OCI-LY7 (cell line): Measurements from ENCODE around the gene RNF223. TPM values are rescaled to one million over a fixed set of nuclear protein-coding genes. Genes with fewer than 3 reads are reported as not detected.

ENCODE experiments used
- BruUV-seq: library from RNA; stranded (reverse); fragments of 400-500 nt; replicated peaks from 2 replicates; lab custom pipeline; 2021; lab: Mats Ljungman, UMichigan
- CTCF ChIA-PET: fragments of 300-600 bp; sonication (Branson Sonifier 250); formaldehyde crosslinking; loops from one replicate; lab custom pipeline; 2022; ENCODE audit warnings: antibody characterized with exemption; ENCODE audit not compliant: unreplicated experiment; lab: Charles Lee
- POLR2A ChIA-PET: fragments of 300-600 bp; sonication (Branson Sonifier 250); formaldehyde crosslinking; loops from one replicate; lab custom pipeline; 2022; ENCODE audit warnings: antibody characterized with exemption; lab: Charles Lee
- DNase-seq: peaks from one replicate; pipeline ENCODE4 v3.0.0-alpha.2; 2015; ENCODE audit warnings: low spot score
- H2AFZ ChIP-seq: fragments of 200-600 bp; sonication (generic), shearing (Covaris generic); 2 replicates; pipeline ENCODE4 v1.6.1; 2014; ENCODE audit warnings: mild to moderate bottlenecking, antibody characterized with exemption, low read length, moderate library complexity
- H3K27ac ChIP-seq: fragments of 200-600 bp; sonication (generic); 2 replicates; pipeline ENCODE4 v1.5.1; 2014; ENCODE audit warnings: mixed run types, low read depth, mild to moderate bottlenecking, moderate library complexity, low read length, inconsistent platforms; ENCODE audit not compliant: poor library complexity, severe bottlenecking
- H3K36me3 ChIP-seq: fragments of 200-600 bp; sonication (generic); 2 replicates; pipeline ENCODE4 v1.6.1; 2014; ENCODE audit warnings: mild to moderate bottlenecking, antibody characterized with exemption, low read length, moderate library complexity, mixed read lengths; ENCODE audit not compliant: insufficient read depth
- H3K4me1 ChIP-seq: fragments of 200-600 bp; sonication (generic); 2 replicates; pipeline ENCODE4 v1.5.1; 2014; ENCODE audit warnings: mild to moderate bottlenecking, low read length; ENCODE audit not compliant: insufficient read depth, poor library complexity, severe bottlenecking
- H3K4me2 ChIP-seq: fragments of 200-600 bp; sonication (generic); 2 replicates; pipeline ENCODE4 v1.6.1; 2014; ENCODE audit warnings: mild to moderate bottlenecking, low read length
- H3K4me3 ChIP-seq: fragments of 200-600 bp; sonication (generic); 2 replicates; pipeline ENCODE4 v1.5.1; 2014; ENCODE audit warnings: mild to moderate bottlenecking, low read depth, low read length; ENCODE audit not compliant: poor library complexity, severe bottlenecking
- H3K79me2 ChIP-seq: fragments of 200-600 bp; sonication (generic); 2 replicates; pipeline ENCODE4 v1.6.1; 2016; ENCODE audit warnings: low read depth, mild to moderate bottlenecking, low read length, moderate library complexity, mixed read lengths; ENCODE audit not compliant: insufficient read depth
- H3K9me2 ChIP-seq: fragments of 200-600 bp; sonication (generic); 2 replicates; pipeline ENCODE4 v1.6.1; 2016; ENCODE audit warnings: mild to moderate bottlenecking, low read length, mixed read lengths; ENCODE audit not compliant: insufficient read depth
- H3K9me3 ChIP-seq: fragments of 200-600 bp; sonication (generic); 2 replicates; pipeline ENCODE4 v1.6.1; 2014; ENCODE audit warnings: mild to moderate bottlenecking, mixed run types, low read length, mixed read lengths
- H4K20me1 ChIP-seq: fragments of 200-600 bp; sonication (generic); 2 replicates; pipeline ENCODE4 v1.6.1; 2014; ENCODE audit warnings: mild to moderate bottlenecking, antibody characterized with exemption, low read length, moderate library complexity, mixed read lengths; ENCODE audit not compliant: insufficient read depth
- CTCF ChIP-seq: fragments of 200-600 bp; sonication (generic); conservative IDR thresholded peaks from 2 replicates; pipeline ENCODE4 v1.5.1; 2014; ENCODE audit warnings: mild to moderate bottlenecking, antibody characterized with exemption, low read length, moderate library complexity, mixed read lengths
- EZH2phosphoT487 ChIP-seq: fragments of 200-600 bp; sonication (generic); IDR thresholded peaks from 2 replicates; pipeline ENCODE4 v1.6.1; 2018; ENCODE audit warnings: low read depth, borderline replicate concordance, mild to moderate bottlenecking, mixed run types, antibody characterized with exemption, low read length, moderate library complexity, mixed read lengths
- intact Hi-C: fragments of 100-400 bp; cut with micrococcal nuclease; formaldehyde crosslinking; loops from one replicate; pipeline ENCODE4 v1.10.0; 2022; ENCODE audit not compliant: unreplicated experiment
- total RNA-seq, 2 experiments: library from RNA; depleted of rRNA in 1 of 2; stranded (reverse); fragments of >200 nt in 1 of 2; shearing (Covaris generic) in 1 of 2; gene quantifications; 2 replicates each; pipeline ENCODE4 v1.2.3, GENCODE V29; 2014 to 2022

The RNF223 gene
- total RNA-seq, 2 experiments from 2014 or later = not detected

- Histone ChIP-seq H3K4me2 (no peak overlapping the region), H3K27ac (no peak overlapping the region), H3K4me3 (no peak overlapping the region), H3K9me2 (no peaks in the 10 kb centered on the region), H3K4me1 (peaks cover 7% of the 10 kb centered on the region), H4K20me1 (no peaks in the 10 kb centered on the region), H3K9me3 (no peaks in the 10 kb centered on the region), H3K36me3 (no peaks in the 10 kb centered on the region), H3K79me2 (no peaks in the 10 kb centered on the region), H2AFZ (no peak overlapping the region)
- DNase-seq = no peak
- POLR2A ChIA-PET = no interaction called here
- intact Hi-C loops = no loop called here
- no peak for TF ChIP-seq EZH2phosphoT487
- TF ChIP-seq CTCF = no peak
- CTCF ChIA-PET = no interaction called here
- no TSS peak for BruUV-seq
Measured at GRCh38 chr1:1043921-1044320, 30.2 kb downstream of the RNF223 start.

GRCh38 chr1:1043411-1043810 is 30.7 kb downstream of the RNF223 start:
- Histone ChIP-seq H4K20me1 (no peaks in the 10 kb centered on the region), H3K79me2 (no peaks in the 10 kb centered on the region), H3K4me3 (no peak overlapping the region), H2AFZ (no peak overlapping the region), H3K9me3 (no peaks in the 10 kb centered on the region), H3K9me2 (no peaks in the 10 kb centered on the region), H3K27ac (no peak overlapping the region), H3K4me1 (peaks cover 10% of the 10 kb centered on the region), H3K36me3 (no peaks in the 10 kb centered on the region), H3K4me2 (no peak overlapping the region)
- POLR2A ChIA-PET = no interaction called here
- no TSS peak for BruUV-seq
- DNase-seq = no peak
- CTCF ChIA-PET = no interaction called here
- intact Hi-C loops = no loop called here
- TF ChIP-seq EZH2phosphoT487 = no peak
- no peak for TF ChIP-seq CTCF

- H3K9me2 ChIP-seq = no peaks in the 10 kb centered on the region
- H3K36me3 ChIP-seq = no peaks in the 10 kb centered on the region
- ChIA-PET CTCF (no interaction called here), POLR2A (no interaction called here)
- no TSS peak for BruUV-seq
- no peaks in the 10 kb centered on the region for H3K9me3 ChIP-seq
- no peaks in the 10 kb centered on the region for H3K79me2 ChIP-seq
- H3K27ac ChIP-seq = no peak overlapping the region
- no peak overlapping the region for H3K4me3 ChIP-seq
- intact Hi-C loops = no loop called here
- TF ChIP-seq EZH2phosphoT487 (no peak), CTCF (no peak)
- H3K4me1 ChIP-seq = peaks cover 10% of the 10 kb centered on the region
- no peak overlapping the region for H2AFZ ChIP-seq
- no peaks in the 10 kb centered on the region for H4K20me1 ChIP-seq
- no peak for DNase-seq
- no peak overlapping the region for H3K4me2 ChIP-seq
Measured at GRCh38 chr1:1042835-1043234, 31.3 kb downstream of the RNF223 start.
